Right forelimb (tissue), 1 donor: Measurements from ENCODE around the gene G6PD.
"Not testable (repeated sequence)": the region's sequence is repeated elsewhere in the genome, so short reads cannot be mapped to it uniquely, and the experiment has no call there.

Source experiments
- DNase-seq: peaks from one replicate; pipeline ENCODE4 v3.0.0-alpha.2; 2018

G6PD gene

GRCh38 chrX:154546354-154547244 lies at the start of gene G6PD:
Gene G6PD, minus strand, starts transcription at chrX:154546846. Its CDS starts 691 bp downstream, at chrX:154546155.
- DNase-seq, result peak; percentile 54

GRCh38 chrX:154595559-154596249 lies 49.1 kb upstream of the G6PD start:
- DNase-seq, result no peak

- no peak for DNase-seq
These were observed 47.8 kb upstream of the G6PD start for GRCh38 chrX:154594491-154594890.

GRCh38 chrX:154593201-154593600 lies 46.6 kb upstream of the G6PD start:
- no peak for DNase-seq

GRCh38 chrX:154592505-154592904 lies 45.9 kb upstream of the G6PD start:
- DNase-seq, result no peak

GRCh38 chrX:154590415-154590814 lies 43.8 kb upstream of the G6PD start:
- not testable (repeated sequence) for DNase-seq

GRCh38 chrX:154584585-154585183 lies 38.0 kb upstream of the G6PD start, which contains the start of gene CTAG1A:
Gene CTAG1A, plus strand, starts transcription at chrX:154585133. Its CDS starts 74 bp downstream, at chrX:154585207.
- not testable (repeated sequence) for DNase-seq

- not testable (repeated sequence) for DNase-seq
These were observed 36.3 kb upstream of the G6PD start for GRCh38 chrX:154582994-154583393.

- DNase-seq, result not testable (repeated sequence)
These were observed 28.4 kb upstream of the G6PD start for GRCh38 chrX:154575076-154575475.

- not testable (repeated sequence) for DNase-seq
These were observed 26.4 kb upstream of the G6PD start for GRCh38 chrX:154573061-154573460.

- DNase-seq, result not testable (repeated sequence)
These were observed 23.7 kb upstream of the G6PD start for GRCh38 chrX:154570361-154570760.

GRCh38 chrX:154562295-154562694 lies 15.6 kb upstream of the G6PD start:
- not testable (repeated sequence) for DNase-seq

GRCh38 chrX:154560326-154560725 lies 13.7 kb upstream of the G6PD start:
- not testable (repeated sequence) for DNase-seq

GRCh38 chrX:154558896-154559295 lies 12.2 kb upstream of the G6PD start:
- DNase-seq, result not testable (repeated sequence)

- DNase-seq, result not testable (repeated sequence)
These were observed 11.5 kb upstream of the G6PD start for GRCh38 chrX:154558060-154558690.

GRCh38 chrX:154552112-154552806 lies 5.6 kb upstream of the G6PD start:
- DNase-seq, result not testable (repeated sequence)

GRCh38 chrX:154549766-154550165 lies 3.1 kb upstream of the G6PD start:
- no peak for DNase-seq

- DNase-seq, result no peak
These were observed 1.3 kb upstream of the G6PD start for GRCh38 chrX:154548028-154548316.

GRCh38 chrX:154547245-154548027 lies 790 bp upstream of the G6PD start, which contains the start of gene IKBKG:
Gene IKBKG, plus strand, starts transcription at chrX:154547620. Its CDS starts 4,383 bp downstream, at chrX:154552003.
- peak; percentile 94 for DNase-seq

GRCh38 chrX:154545673-154546274 lies 872 bp downstream of the G6PD start:
- no peak for DNase-seq
